8988T (cell line): ENCODE data around the gene AAK1.
"Not testable (repeated sequence)": the region's sequence is repeated elsewhere in the genome, so short reads cannot be mapped to it uniquely, and the experiment has no call there.

Experiments
- DNase-seq: peaks from one replicate; pipeline ENCODE4 v3.0.0; 2011

The AAK1 gene

DNA sequence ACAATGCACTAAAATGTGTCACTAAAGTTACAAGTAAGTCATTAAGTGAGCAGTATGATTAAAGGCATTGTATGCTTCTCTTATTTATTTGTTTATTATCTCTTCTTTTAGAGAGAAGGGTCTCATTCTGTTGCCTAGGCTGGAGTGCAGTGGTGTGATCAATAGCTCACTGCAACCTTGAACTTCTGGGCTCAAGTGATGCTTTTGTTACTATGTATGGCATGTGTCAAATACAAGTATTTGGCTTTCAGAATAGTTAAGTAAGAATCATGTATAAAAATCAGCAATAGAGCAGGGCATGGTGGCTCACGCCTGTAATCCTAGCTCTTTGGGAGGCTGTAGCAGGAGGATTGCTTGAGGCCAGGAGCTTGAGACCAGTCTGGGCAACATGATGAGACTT is 15.8 kb upstream of the AAK1 start:
- no peak for DNase-seq

DNA sequence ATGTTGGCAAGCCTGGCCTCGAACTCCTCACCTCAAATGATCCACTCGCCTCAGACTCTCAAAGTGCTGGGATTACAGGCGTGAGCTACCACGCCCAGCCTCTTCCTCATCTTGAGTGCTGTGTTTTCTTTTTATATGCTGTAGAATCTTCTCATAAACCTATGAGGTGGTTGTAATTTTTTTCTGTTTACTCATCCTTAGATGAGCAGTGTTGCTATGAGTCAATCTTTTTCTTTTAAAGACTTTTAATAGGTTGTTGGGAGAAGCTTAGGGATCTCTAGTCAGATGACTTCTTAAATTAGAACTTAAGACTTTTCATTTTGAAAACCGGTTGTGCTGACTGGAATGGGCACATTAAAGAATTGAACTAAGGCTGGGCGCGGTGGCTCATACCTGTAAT is 8.7 kb upstream of the AAK1 start:
- no peak for DNase-seq

DNA sequence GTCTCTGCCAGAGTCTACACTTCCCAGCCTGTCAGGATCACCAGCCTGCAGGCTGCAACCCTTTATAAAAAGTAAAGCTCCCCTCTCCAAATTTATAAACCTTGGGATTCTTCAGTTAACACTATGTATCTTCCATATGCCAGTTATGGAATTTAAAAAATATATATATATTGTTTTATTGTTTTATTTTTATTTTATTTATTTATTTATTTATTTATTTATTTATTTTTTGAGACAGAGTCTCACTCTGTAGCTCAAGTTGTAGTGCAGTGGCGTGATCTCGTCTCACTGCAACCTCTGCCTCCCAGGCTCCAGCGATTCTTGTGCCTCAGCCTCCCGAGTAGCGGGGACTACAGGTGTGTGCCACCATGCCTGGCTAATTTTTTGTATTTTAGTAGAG is 3.7 kb upstream of the AAK1 start:
- not testable (repeated sequence) for DNase-seq

DNA sequence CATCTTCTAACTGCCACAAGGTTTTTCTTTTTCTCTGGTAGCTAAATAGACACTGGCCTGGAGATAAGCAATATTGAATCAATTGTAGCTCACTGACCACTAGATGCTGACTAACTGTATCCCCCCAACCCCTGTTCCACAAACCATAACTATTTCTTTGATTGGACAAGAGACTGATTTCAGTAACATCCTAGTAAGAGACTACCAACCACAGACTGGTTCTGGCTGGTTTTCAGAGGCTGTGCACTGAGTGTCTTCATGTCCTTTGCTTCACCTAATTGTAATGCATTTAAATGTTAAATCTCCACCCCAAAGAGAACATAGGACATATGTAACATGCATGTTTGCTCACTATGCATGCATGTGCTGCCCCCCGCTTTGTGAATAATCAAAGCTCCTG is 3.2 kb upstream of the AAK1 start:
- DNase-seq = no peak

DNA sequence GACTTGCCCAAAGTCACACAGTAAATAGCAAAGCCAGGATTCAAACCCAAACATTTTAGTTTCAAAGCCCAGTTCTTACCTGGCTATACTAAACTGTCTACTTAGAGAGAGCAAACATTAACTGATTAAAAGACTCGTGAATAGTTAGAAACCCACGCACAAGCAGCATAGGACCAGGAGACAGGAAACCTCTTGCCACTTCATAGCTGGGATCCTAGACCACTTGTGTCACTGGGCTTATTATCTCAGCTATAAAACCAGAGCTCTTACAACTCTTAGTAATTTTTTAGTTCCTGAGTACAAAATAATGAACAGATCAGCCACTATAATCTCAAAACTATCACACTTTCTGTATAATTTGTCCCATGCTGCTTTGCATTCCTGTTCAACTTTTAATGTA is 2.4 kb upstream of the AAK1 start:
- no peak for DNase-seq

DNA sequence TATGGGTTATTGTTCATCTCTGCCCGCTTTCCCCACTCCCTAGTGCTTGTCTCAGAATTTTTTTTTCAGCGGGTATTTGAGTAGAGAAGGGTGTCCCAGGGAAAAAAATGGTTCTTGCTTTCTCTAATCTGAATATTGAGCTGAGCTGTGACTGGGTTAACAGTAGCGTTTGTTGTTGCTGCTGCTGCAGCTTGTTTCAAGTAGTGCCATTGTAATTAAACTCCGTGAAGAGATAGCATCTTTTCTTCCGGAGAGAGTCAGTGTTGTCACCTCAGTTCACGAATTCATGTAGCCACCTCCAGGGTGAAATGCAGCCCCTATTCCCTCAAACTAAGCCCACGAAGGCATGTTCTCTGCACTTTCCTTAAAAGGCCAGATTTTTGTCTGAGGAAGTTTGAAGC is 1.5 kb upstream of the AAK1 start:
- no peak for DNase-seq

DNA sequence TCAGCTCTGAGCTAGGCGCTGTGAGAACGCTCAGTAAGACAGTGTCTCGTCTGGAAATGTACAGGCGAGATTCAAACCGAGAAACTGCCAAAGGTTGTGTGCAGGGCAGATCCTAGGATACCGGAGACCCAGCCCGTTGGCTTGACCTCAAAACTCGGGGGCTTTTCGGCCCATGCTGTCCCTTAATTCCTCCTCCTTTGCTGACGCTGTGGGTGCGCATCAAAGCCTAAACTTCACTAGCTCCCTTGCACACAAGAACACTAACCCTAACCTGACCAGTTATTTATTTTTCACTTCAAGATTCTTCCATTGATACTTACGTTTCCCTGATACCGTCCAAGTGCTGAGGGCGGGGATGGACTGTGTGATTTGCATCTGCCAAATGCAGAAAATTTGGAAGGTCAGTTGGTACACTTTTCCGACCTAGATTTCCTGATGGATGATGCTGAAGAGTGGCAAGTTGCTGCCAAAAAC is 1.0 kb upstream of the AAK1 start:
- DNase-seq = no peak

DNA sequence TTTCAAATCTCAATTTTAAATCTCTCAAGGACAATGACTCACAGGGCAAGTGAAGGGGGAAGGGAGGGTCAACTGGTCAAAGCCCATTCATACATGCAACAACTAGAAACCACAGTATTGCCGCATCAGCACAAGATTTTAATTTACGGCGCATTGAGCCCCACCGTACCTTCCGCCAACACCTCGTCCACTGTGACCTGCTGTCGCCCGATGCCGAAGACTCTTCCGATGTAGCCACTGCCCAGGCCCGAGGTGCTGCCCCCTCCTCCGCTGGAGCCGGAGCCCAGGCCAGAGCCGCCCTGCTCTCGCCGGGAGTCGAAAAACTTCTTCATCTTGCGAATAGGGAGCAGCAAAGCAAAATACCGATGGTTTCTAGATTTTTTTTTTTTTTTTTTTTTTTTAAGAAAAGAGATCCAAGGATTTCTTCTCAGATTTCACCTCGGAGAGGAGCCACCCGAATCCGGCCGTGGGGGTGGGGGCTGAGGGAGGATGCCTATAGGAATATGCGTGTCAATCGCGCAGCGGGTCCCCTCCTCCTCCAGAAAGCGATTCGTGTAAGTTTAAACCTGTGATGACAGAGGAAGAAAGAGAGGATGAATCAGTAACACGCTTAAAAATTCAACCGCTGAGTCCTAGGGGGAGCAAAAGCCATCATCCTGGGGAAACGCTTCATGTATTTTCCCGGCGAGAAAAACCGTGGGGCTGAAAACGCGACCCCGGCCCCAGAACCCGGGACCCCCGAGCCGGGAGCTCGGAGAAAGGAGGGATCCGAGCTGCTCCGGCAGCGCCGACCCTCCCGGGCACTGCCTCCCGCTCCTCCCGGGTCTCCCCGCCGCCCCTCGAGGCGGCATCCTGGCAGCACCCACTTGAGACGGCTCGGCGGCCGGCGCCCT is 584 bp downstream of the AAK1 start:
- no peak for DNase-seq

DNA sequence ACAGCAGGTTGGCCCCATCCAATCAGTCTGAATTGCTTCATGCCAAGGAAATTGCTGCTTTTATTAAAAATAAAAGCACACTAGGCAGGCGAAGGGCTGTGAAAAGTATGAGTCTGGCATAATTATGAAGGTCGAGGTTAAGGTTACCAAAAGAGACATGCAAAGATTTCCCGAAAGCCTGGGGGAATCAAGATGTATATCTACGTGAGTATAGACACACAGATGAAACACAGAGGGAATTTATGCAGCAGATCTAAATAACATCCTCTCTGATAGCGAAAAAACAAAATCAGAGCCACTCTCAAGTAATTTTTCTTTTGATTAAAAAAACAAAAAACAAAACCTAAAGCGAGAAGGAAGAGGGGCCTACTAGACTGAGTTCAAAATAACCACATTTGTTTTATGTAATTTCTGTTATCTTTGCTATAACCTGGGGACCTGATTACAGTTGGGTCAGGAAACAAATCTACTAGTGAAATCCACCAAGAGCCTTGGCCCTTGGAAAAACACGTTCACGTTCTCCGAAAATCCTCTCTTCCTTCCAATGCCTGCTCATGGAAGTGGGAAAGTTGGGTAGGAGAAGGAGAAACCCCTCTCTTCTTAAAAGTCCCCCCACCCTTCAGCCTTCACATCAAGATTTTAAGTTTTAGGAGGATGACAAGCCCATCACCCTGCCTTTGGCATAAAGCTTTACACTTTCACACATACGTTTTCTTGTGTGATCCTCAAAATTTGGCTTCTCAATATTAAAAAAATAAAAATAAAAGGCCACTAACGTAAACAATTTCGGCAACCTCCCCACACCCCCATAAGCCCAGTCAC is 1.4 kb downstream of the AAK1 start:
- DNase-seq = no peak

DNA sequence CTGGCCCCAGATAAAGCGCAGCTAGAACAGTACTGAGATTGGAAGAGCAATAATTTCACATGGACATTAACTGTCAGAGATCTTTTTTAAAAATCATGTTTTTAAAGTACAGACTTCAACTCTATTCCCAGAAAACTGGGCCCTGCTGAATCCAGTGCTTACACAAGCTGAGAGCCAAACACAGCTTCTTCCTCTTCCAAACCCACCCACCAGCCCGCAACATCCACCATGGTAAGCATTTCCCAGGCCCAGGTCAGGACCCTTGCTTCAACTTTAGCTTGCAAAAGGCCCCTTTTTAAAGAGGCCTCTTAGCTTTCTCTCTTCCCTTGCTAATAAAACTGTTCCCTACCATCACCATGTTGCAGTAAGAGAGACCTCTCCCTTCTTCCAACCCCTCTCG is 2.1 kb downstream of the AAK1 start:
- no peak for DNase-seq

DNA sequence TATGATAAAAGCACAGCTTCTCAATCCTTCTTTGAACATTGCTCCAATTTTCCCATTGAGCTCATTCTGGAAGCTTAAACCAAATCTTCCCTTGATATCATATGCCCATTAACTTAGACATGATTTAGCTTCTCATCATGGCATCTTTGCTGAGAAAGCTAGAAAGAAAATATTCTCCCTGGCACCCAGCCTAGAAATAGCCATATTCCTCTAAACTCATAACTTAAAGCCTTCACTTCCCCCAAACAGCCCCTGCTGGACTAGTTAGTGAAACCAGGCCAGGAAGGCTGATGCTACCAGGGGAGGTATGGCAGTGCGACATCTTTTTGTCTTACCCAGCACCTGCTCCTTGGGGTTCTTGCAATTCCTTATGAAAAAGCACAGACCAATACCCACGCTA is 4.3 kb downstream of the AAK1 start:
- no peak for DNase-seq

DNA sequence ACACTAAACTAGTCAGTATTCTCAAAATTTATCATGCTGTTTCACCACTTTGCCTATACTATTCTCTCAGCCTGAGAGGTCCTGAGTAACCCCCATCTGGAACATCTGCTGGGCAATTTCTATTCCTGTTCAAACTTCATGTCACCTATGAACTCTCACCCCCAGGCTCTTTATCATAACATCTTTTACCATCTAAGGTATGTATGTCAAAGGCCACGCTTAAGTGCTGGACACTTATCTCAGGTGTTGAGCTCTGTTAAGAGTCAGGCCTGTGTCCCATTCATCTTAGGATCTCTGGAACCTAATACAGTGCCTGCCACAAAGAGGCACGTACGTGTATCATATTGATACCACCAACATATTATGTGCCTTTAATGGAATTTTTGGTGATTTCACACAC is 4.9 kb downstream of the AAK1 start:
- no peak for DNase-seq

DNA sequence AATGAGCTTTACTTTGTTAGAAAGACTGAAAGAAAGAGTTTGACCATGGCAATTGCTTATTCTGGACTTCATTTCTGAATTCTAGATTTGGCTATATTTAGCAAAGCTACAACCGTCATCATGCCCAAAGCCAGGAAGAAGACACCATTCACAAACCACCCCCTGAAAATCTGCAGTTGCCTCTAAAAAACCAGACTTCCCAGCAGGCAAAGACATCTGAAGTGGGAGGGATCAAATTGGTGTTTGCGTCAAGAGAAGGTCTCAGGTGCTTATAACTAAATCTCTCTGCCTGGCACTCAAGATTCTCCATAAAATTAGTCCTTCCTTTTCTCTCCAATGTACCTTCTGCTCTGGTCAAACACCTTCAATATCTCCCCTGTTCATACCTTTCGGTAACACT is 5.6 kb downstream of the AAK1 start:
- no peak for DNase-seq

DNA sequence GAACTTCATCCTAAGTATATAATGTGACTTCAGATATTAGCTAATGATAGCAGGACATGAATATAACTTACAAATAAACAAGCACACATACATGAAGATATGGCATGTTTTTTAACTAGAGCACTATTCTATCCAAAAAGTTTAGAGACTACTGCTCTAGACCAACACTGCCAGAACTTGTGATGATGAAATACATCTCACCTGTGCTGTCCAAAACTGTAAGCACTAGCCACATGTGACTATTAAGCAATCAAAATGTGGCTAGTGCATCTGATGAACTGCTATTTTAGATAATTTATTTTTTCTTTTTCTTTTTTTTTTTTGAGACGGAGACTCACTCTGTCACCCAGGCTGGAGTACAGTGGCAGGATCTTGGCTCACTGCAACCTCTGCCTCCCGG is 7.1 kb downstream of the AAK1 start:
- DNase-seq = no peak

DNA sequence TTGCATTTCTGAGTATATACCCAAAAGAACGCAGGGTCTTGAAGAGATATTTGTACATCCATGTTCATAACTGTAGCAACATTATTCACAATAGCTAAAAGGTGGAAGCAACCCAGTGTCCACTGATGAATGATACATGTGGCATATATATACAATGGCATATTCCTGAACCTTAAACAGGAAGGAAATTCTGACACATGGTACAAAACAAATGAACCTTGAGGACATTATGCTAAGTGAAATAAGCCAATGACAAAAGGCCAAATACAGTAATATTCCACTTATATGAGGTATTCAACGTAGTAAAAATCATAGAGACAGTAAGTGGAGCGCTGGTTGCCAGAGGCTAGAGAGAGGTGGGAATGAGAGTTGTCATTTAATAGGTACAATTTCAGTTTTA is 8.1 kb downstream of the AAK1 start:
- no peak for DNase-seq

DNA sequence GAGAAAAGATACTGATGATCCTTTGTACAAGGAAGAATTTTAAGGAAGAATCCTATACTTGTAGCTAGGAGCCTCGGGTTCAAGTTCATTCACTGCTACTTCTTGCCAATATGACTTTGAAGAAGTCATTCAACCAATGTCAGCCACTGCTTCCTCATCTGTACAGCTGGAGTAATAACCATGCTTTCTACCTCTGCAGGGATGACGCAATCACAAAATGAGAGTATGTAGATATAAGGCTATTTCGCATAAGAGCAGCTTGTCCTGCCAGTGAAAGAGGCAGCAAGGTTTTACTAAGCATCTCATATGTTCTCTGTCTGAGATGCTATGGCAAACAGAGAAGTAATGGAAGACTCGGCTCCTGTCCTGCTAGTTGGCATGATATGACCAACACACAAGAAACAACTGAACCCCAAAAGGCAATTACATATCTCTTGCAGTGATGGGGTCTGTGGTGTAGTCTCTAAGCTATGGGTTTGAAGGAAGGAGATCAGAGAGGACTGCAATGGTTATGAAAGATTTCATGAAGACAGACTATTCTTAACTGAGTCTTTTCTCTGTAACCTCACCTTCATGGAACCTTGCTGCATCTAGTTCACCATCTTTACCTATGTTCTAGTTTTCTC is 9.2 kb downstream of the AAK1 start:
- DNase-seq = no peak

DNA sequence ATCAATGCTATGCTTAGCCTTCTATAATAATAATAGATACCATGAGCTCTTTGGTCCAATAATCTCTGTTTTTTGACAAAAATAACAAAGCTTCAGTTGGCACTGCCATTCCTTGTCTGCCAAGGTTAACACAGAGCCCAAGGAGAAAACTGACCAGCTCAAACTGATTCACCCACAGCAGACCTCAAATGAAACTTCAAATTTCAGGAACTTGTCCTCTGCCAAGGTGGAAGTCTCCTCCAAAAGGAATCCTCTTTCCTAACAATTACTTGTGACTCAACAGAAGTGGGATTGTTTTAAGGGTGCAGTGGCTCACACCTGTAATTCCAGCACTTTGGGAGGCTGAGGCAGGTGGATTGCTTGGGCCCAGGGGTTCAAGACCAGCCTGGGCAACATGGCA is 12.1 kb downstream of the AAK1 start:
- no peak for DNase-seq

DNA sequence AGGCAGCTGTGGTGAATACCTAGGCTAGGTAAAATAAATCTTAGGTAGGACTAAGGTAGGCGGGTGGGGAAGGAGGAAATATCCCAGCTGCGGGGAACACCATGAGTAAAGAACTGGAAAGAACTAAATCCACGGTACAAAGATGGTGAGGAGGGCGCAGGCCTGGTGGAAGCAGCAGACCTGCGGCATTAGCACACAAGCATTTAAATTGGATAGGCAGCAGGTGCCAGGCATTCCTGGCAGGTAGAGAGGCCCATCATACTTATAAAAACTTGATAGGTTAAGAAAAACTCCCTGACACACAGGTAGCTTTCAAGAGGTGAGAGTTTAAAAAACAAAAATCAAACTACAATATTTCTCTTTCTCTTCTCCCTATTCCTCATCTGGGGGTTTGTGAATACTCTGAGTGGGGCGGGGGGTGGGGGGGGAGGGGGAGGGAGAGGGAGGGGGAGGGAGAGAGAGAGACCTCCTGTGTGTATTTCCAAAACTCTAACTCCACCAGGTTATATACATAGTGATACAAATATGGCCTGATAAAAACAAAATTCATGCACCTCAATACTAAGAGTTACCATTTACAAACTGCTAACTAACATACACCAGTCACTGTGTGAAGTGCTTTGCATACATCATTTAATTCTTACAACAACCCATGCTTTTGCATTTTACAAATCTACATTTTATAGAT is 13.5 kb downstream of the AAK1 start:
- DNase-seq = no peak

DNA sequence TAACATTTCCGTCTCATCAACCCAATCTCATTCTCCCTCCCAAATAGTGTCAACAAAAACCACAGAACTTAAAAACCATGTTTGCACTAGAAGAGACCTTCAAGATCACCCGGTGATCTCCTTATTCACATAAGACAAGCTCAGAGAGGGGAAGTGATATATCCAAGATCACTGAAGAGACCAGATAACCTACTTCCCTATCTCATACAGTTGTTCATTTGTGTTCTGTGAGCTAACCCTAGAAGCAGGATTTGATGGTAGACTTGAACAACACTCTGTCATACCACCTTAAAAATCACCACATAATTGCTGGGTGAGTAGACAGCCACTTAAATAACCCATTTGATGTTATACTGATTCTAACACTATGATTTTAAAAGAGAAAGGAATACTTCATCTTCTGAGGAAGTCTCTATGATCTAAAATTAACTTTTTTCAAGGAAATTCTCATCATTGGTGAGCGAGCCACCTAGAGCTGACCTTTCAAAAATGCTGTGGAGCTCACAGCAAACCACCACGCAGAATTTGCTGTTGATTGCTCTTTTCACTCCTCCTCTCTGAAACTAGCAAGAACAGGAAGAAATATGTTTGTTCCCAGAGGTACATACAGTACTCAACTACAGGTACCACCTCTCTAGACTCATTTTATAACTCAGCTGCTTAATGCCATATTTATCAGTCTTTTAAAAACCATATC is 15.1 kb downstream of the AAK1 start:
- no peak for DNase-seq

DNA sequence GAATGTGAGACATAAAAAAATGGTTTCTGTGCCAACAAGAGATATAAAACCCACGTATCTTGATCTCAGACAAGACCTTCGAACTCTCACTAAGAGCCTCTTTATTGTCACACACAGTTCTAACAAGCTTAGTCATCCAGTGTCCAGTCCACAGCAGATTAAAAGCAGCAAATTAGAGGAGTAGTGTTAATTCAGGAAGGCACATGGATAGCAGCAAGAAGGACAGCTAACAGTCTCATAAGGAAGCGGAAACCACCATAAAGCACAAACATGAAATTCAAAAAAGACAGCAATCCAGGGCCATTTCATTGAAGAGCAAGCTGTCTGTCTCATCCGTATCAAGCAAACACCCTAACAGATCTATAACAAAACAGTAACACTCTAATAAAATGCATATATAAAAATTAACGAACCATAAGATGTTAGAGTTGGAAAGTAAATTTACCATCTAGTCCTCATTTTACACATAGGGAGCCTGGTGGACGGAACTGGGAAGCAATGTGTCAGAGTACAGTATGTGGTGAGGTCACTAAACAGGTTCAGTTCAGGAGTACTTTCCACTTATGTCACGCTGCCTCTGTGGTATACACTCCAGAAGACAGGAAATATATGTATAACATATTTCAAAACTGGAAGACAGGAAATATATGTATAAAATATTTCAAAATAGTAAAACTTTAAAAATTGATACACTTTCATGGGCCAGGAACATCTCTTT is 18.3 kb downstream of the AAK1 start:
- no peak for DNase-seq

DNA sequence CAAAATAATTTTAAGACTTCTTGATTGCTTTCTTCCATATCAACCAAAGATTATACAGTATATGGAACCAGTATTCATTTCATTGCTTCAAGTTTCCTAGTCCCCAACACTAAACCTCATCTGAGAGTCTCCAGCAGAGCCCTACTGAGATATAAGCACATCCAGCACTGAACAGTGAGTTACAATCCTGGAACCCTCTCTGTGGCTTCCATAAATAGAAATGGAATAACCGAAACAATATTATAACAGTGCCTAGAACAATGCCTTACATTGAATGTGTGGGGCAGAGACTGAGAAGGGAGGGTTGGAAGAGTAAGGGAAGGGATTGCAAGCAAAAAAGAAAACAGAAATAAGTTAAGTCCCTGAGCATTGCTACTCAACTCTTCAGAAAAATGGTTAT is 18.9 kb downstream of the AAK1 start:
- DNase-seq = no peak

DNA sequence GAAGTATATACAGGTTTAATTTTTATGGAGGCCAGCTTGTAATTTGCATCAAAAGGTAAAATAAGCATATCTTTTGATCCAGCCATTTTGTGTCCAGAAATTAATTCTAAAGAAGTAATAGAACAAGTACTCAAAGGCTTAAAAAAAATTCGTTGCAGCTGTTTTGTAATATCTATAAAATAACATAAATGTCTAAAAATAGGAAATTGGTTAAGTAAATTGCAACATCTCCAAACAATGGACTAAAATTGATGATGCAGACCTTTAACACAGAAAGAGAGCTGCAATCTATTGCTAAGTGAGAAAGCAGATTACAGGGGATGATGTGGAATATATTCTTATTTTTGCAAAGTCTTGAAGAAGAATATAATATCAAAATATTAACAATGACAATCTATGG is 19.4 kb downstream of the AAK1 start:
- no peak for DNase-seq
